Measurements from ENCODE around the gene WDR90.

WDR90 gene

GRCh38 chr16:625977-626765 lies 23.0 kb upstream of the WDR90 start:
- no peak for DNase-seq (ENCODE audit: low read depth in 1 of 2, low spot score in 1 of 2)

- no peak for DNase-seq (ENCODE audit: low read depth in 1 of 2, low spot score in 1 of 2)
Observed at GRCh38 chr16:626787-627453, 22.2 kb upstream of the WDR90 start.

- no peak for DNase-seq (ENCODE audit: low read depth in 1 of 2, low spot score in 1 of 2)
Observed at GRCh38 chr16:627454-628239, 21.5 kb upstream of the WDR90 start.

- DNase-seq (ENCODE audit: low read depth in 1 of 2, low spot score in 1 of 2) = no peak
Observed at GRCh38 chr16:628321-629061, 20.7 kb upstream of the WDR90 start.

- DNase-seq (ENCODE audit: low read depth in 1 of 2, low spot score in 1 of 2) = no peak
Observed at GRCh38 chr16:629185-629832, 19.9 kb upstream of the WDR90 start.

- no peak for DNase-seq (ENCODE audit: low read depth in 1 of 2, low spot score in 1 of 2)
Observed at GRCh38 chr16:629833-630248, 19.3 kb upstream of the WDR90 start.

DNA sequence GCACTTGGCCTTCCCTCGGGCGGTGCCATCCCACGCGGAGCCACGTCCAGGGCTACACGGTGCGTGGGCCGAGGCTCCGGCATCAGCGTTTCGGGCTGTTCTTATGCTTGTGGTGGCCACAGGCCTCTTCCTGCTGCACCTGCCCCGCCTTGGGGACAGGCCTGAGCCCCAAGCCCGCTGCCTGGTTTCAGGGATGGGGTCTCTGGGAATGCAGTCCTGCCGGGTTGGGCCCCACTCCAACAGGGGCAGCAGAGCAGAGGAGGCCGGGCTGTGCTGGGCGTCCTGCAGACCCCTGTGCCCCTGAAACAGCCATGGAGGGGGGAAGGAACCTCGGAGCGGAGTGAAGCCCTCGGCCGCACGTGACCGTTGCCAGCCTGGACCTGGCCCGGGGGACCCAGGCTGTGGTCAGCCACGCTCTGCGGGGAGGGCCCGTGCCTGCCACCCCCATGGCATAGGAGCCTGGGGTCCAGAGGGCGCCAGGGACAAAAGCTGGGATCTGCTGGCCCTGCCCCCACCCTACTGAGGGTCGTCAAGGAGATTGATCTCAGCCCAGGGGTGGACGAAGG lies 18.8 kb upstream of the WDR90 start:
- DNase-seq (ENCODE audit: low read depth in 1 of 2, low spot score in 1 of 2) = no peak

- no peak for DNase-seq (ENCODE audit: low read depth in 1 of 2, low spot score in 1 of 2)
Observed at GRCh38 chr16:630815-631405, 18.3 kb upstream of the WDR90 start, which contains the start of gene WFIKKN1. Gene WFIKKN1, plus strand, starts transcription at chr16:630985. Its CDS starts 269 bp downstream, at chr16:631254.

GRCh38 chr16:631808-632358 lies 17.3 kb upstream of the WDR90 start:
- DNase-seq (ENCODE audit: low read depth in 1 of 2, low spot score in 1 of 2) = no peak

- DNase-seq (ENCODE audit: low read depth in 1 of 2, low spot score in 1 of 2) = no peak
Observed at GRCh38 chr16:632486-633335, 16.5 kb upstream of the WDR90 start.

DNA sequence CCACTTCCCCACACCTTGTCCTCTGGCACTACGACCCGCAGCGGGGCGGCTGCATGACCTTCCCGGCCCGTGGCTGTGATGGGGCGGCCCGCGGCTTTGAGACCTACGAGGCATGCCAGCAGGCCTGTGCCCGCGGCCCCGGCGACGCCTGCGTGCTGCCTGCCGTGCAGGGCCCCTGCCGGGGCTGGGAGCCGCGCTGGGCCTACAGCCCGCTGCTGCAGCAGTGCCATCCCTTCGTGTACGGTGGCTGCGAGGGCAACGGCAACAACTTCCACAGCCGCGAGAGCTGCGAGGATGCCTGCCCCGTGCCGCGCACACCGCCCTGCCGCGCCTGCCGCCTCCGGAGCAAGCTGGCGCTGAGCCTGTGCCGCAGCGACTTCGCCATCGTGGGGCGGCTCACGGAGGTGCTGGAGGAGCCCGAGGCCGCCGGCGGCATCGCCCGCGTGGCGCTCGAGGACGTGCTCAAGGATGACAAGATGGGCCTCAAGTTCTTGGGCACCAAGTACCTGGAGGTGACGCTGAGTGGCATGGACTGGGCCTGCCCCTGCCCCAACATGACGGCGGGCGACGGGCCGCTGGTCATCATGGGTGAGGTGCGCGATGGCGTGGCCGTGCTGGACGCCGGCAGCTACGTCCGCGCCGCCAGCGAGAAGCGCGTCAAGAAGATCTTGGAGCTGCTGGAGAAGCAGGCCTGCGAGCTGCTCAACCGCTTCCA lies 15.7 kb upstream of the WDR90 start:
- no peak for DNase-seq (ENCODE audit: low read depth in 1 of 2, low spot score in 1 of 2)

- DNase-seq (ENCODE audit: low read depth in 1 of 2, low spot score in 1 of 2) = no peak
Observed at GRCh38 chr16:634051-634670, 15.0 kb upstream of the WDR90 start.

DNA sequence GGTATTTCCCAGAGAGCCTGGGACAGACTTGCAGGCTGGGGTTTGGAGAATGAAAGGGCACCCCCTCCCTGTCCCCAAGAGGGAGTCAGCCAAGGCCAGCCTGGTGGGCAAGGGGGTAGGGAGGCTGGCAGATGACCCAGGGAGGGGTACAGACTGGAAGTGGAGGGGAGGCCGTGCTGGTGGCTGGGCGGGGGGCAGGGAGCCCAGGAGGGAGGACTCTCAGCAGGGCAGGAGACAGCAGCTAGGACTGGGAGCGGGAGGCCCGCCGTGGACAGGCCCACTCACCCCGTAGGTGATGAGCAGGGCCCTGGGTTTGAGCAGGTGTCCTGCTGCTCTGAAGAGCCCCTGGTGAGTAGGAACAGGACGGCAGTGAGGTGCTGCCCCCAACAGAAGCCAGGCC lies 14.2 kb upstream of the WDR90 start:
- DNase-seq (ENCODE audit: low read depth in 1 of 2, low spot score in 1 of 2) = no peak

- no peak for DNase-seq (ENCODE audit: low read depth in 1 of 2, low spot score in 1 of 2)
Observed at GRCh38 chr16:635573-636205, 13.5 kb upstream of the WDR90 start.

- peak; percentile 91 to 98 for DNase-seq (ENCODE audit: low read depth in 1 of 2, low spot score in 1 of 2)
Observed at GRCh38 chr16:636206-637080, 12.7 kb upstream of the WDR90 start, which contains the start of gene METTL26. Gene METTL26, minus strand, starts transcription at chr16:636305. Its CDS starts 15 bp downstream, at chr16:636290.
